GM20000 (cell line): ENCODE data around the gene CAPN1.
"Not testable (repeated sequence)": the region's sequence is repeated elsewhere in the genome, so short reads cannot be mapped to it uniquely, and the experiment has no call there.

Experiments
- DNase-seq: peaks from one replicate; pipeline ENCODE4 v3.0.0; 2012; ENCODE audit warnings: low spot score
- TF ChIP-seq, protein P1 (sequence below): IDR thresholded peaks from 2 replicates; pipeline ENCODE4 v1.5.1; 2012; ENCODE audit warnings: mild to moderate bottlenecking, control low read depth; ENCODE audit errors: extremely low read depth, missing control alignments

Gene CAPN1

GRCh38 chr11:65236194-65237059 lies 54.7 kb downstream of the CAPN1 start:
- DNase-seq: no peak

DNA sequence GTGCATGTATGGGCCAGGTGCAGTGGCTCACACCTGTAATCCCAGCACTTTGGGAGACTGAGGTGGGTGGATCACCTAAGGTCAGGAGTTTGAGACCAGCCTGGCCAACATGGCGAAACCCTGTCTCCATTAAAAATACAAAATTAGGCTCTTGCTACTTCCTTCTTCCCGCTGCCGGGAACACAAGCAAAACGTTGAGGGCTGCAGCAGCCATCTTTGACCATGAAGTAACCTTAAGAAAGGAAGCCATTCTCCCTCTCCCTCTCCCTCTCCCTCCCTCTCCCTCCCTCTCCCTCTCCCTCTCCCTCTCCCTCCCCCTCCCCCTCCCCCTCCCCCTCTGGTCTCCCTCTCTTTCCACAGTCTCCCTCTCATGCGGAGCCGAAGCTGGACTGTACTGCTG lies 56.6 kb downstream of the CAPN1 start:
- DNase-seq: not testable (repeated sequence)

More at GRCh38 chr11:65236194-65237059, 54.7 kb downstream of the CAPN1 start:
- TF ChIP-seq, protein P1, sequence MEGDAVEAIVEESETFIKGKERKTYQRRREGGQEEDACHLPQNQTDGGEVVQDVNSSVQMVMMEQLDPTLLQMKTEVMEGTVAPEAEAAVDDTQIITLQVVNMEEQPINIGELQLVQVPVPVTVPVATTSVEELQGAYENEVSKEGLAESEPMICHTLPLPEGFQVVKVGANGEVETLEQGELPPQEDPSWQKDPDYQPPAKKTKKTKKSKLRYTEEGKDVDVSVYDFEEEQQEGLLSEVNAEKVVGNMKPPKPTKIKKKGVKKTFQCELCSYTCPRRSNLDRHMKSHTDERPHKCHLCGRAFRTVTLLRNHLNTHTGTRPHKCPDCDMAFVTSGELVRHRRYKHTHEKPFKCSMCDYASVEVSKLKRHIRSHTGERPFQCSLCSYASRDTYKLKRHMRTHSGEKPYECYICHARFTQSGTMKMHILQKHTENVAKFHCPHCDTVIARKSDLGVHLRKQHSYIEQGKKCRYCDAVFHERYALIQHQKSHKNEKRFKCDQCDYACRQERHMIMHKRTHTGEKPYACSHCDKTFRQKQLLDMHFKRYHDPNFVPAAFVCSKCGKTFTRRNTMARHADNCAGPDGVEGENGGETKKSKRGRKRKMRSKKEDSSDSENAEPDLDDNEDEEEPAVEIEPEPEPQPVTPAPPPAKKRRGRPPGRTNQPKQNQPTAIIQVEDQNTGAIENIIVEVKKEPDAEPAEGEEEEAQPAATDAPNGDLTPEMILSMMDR: no peak

- TF ChIP-seq, protein P1: no peak
- no peak for DNase-seq
Observed at GRCh38 chr11:65241134-65241533, 59.4 kb downstream of the CAPN1 start.

DNA sequence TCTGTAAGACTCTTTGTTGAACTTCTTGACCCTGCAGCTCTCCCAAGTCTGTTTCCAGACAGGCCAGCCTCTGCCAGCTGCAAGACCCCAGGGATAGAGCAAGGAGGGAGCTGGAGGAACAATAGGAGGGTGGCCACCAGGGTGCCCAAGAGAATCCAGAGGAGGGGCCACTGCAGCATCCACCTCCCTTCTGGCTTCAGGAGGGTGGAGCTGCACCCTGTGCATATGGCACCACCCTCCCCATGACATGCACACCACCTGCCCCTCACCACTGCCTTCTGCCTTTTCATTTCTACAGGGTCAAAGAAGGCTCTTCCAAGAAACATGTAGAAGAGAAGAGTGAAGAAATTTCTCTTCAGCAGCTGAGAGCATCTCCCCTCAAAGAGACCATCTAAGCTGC lies 60.0 kb downstream of the CAPN1 start:
- DNase-seq: no peak
- TF ChIP-seq, protein P1: no peak

- no peak for DNase-seq
Observed at GRCh38 chr11:65242389-65242788, 60.7 kb downstream of the CAPN1 start.

GRCh38 chr11:65243797-65244196 lies 62.1 kb downstream of the CAPN1 start:
- no peak for DNase-seq
- TF ChIP-seq, protein P1: no peak

More at GRCh38 chr11:65242389-65242788, 60.7 kb downstream of the CAPN1 start:
- TF ChIP-seq, protein P1: no peak

- DNase-seq: not testable (repeated sequence)
Observed at GRCh38 chr11:65245046-65245445, 63.3 kb downstream of the CAPN1 start.

- TF ChIP-seq, protein P1: no peak
- DNase-seq: no peak
Observed at GRCh38 chr11:65246506-65246905, 64.8 kb downstream of the CAPN1 start.

DNA sequence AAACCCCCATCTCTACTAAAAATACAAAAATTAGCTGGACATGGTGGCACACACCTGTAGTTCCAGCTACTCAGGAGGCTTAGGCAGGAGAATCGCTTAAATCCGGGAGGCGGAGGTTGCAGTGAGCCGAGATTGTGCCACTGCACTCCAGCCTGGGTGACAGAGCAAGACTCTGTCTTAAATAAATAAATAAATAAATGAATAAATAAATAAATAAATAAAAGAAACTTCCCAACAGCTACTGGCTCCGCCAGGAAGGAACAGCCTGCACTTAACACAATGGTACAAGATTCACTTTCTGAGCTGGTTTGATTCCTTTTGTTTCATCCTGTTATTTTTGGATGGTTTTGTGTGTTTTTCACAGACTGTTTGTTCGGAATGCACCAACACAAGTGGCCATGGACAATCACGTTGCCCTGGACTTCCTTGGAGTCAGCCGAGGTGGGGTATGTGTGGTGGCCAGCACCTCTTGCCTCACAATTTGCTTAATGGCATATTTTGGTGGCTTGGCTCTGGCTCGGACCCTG lies 66.5 kb downstream of the CAPN1 start:
- not testable (repeated sequence) for DNase-seq
